ENCODE data around the gene MSH2. TPM values are rescaled to one million over a fixed set of nuclear protein-coding genes. Genes with fewer than 3 reads are reported as not detected.
A peak's percentile ranks its signal among the peaks of the same experiment; 100 is the strongest.

MSH2 gene
- total and polyA plus RNA-seq, 2 of the 13 experiments (the other 11 are each of a cell fraction or from before 2014, with no cell fraction given), result 19.9 to 76.3 TPM

- no peaks in the 10 kb centered on the region for H3K27me3 ChIP-seq (ENCODE audit: control insufficient read depth in 1 of 2, insufficient read depth in 2 of 2, low read length in 2 of 2)
- H3K4me3 ChIP-seq (replicated peaks in 1 of 3; ENCODE audit: insufficient read depth in 1 of 3, low read depth in 2 of 3, low read length in 3 of 3), result no peak overlapping the region
- peak overlapping the region; percentile 23; the same call in 1 of the 2 replicates for H3K4me2 ChIP-seq (ENCODE audit: low read depth, low read length)
- peaks cover 44% of the 10 kb centered on the region for H3K4me1 ChIP-seq (ENCODE audit: insufficient read depth, low read length)
- BruUV-seq (replicated peaks), result no TSS peak
- H3K9ac ChIP-seq (ENCODE audit: insufficient read depth, low read depth, low read length), result no peak overlapping the region
- in situ Hi-C loops (cut with HindIII; ENCODE audit: extremely low pct_ligation_motif_present, low pct_unique_long_range_greater_than_20kb), result no loop called here
- DNase-seq (ENCODE audit: low spot score), result peak; percentile 83
- peaks cover 3 to 34% of the 10 kb centered on the region in 2 experiments; a peak in 4 of 5 replicates for H3K36me3 ChIP-seq (replicated peaks in 1 of 2; ENCODE audit: control insufficient read depth in 1 of 2, insufficient read depth in 2 of 2, low read length in 2 of 2)
- ChIA-PET POLR2A (interaction anchor here (0.6 to 2.2 kb wide), 4 partner anchors 28 to 39 kb away, joined by 3 to 7 read pairs (median 6); no protein-coding TSS in a partner anchor), CTCF (ENCODE audit: low intra/inter-chr PET ratio, low total read pairs) (interaction anchor here (1.7 kb wide), 1 partner anchor 38 kb away, joined by 21 read pairs; no protein-coding TSS in a partner anchor)
- intact Hi-C loops (cut with micrococcal nuclease; ENCODE audit: unreplicated experiment), result loop anchor here (1.0 kb wide), 2 partner anchors 15 to 38 kb away; no protein-coding TSS in a partner anchor
- H4K20me1 ChIP-seq (ENCODE audit: insufficient read depth, low read length), result no peaks in the 10 kb centered on the region; the same call in 1 of the 2 replicates
- WGBS (ENCODE audit: low lambda C conversion rate), result 35% methylated on average over 5 of the region's 5 CpGs
- H3K27ac ChIP-seq (ENCODE audit: extremely low read length, insufficient read depth, low read length), result no peak overlapping the region
- ATAC-seq, result peak; percentile 84
- H3K79me2 ChIP-seq (ENCODE audit: insufficient read depth, low read length), result peaks cover 20% of the 10 kb centered on the region
- H3K9me3 ChIP-seq (ENCODE audit: low read length), result no peaks in the 10 kb centered on the region
- peak; percentile 67 for FAIRE-seq
- H2AFZ ChIP-seq (ENCODE audit: low read length), result no peak overlapping the region
- TF ChIP-seq ZNF552 (CRISPR knock-in tag; IDR thresholded peaks at IDR 0.05; ENCODE audit: borderline replicate concordance), result no peak
- TF ChIP-seq PATZ1 (CRISPR knock-in tag; IDR thresholded peaks at IDR 0.05), result 0 out of 2 replicates have a peak, but pooled peaks have one; percentile 36
- TF ChIP-seq ZNF276 (CRISPR knock-in tag; IDR thresholded peaks at IDR 0.05; ENCODE audit: low read depth), result no peak
- TF ChIP-seq ZNF205 (CRISPR knock-in tag; IDR thresholded peaks at IDR 0.05), result no peak
- no peak for TF ChIP-seq ZFP41 (CRISPR knock-in tag; IDR thresholded peaks at IDR 0.05; ENCODE audit: borderline replicate concordance)
- TF ChIP-seq, protein P1, sequence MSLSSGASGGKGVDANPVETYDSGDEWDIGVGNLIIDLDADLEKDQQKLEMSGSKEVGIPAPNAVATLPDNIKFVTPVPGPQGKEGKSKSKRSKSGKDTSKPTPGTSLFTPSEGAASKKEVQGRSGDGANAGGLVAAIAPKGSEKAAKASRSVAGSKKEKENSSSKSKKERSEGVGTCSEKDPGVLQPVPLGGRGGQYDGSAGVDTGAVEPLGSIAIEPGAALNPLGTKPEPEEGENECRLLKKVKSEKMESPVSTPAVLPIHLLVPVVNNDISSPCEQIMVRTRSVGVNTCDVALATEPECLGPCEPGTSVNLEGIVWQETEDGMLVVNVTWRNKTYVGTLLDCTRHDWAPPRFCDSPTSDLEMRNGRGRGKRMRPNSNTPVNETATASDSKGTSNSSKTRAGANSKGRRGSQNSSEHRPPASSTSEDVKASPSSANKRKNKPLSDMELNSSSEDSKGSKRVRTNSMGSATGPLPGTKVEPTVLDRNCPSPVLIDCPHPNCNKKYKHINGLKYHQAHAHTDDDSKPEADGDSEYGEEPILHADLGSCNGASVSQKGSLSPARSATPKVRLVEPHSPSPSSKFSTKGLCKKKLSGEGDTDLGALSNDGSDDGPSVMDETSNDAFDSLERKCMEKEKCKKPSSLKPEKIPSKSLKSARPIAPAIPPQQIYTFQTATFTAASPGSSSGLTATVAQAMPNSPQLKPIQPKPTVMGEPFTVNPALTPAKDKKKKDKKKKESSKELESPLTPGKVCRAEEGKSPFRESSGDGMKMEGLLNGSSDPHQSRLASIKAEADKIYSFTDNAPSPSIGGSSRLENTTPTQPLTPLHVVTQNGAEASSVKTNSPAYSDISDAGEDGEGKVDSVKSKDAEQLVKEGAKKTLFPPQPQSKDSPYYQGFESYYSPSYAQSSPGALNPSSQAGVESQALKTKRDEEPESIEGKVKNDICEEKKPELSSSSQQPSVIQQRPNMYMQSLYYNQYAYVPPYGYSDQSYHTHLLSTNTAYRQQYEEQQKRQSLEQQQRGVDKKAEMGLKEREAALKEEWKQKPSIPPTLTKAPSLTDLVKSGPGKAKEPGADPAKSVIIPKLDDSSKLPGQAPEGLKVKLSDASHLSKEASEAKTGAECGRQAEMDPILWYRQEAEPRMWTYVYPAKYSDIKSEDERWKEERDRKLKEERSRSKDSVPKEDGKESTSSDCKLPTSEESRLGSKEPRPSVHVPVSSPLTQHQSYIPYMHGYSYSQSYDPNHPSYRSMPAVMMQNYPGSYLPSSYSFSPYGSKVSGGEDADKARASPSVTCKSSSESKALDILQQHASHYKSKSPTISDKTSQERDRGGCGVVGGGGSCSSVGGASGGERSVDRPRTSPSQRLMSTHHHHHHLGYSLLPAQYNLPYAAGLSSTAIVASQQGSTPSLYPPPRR (CRISPR knock-in tag; IDR thresholded peaks at IDR 0.05; ENCODE audit: borderline replicate concordance), result no peak
- 0 out of 4 replicates have a peak, but pooled peaks of 1 of the 2 experiments have one; percentile 52 for TF ChIP-seq HMGXB4 (CRISPR knock-in tag; IDR thresholded peaks at IDR 0.05; ENCODE audit: borderline replicate concordance in 1 of 2, low read depth in 1 of 2)
- TF ChIP-seq ZSCAN30 (CRISPR knock-in tag; IDR thresholded peaks at IDR 0.05), result no peak
- TF ChIP-seq KLF15 (CRISPR knock-in tag; IDR thresholded peaks at IDR 0.05; ENCODE audit: borderline replicate concordance), result no peak
- TF ChIP-seq, protein P2, sequence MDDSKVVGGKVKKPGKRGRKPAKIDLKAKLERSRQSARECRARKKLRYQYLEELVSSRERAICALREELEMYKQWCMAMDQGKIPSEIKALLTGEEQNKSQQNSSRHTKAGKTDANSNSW (CRISPR knock-in tag; IDR thresholded peaks at IDR 0.05; ENCODE audit: borderline replicate concordance), result no peak
- TF ChIP-seq HHEX (CRISPR knock-in tag; IDR thresholded peaks at IDR 0.05), result no peak
These were observed 29.2 kb upstream of the MSH2 start for GRCh38 chr2:47373747-47374146.
